Body of pancreas (tissue), 4 donors: ENCODE measurements around the gene IGFBP6. TPM values are rescaled to one million over a fixed set of nuclear protein-coding genes. Genes with fewer than 3 reads are reported as not detected.

Source experiments
- ATAC-seq: fragments of 150-250 bp; one replicate; pipeline ENCODE4 v1.9.1; 2016
- DNase-seq, 4 donors: peaks; one replicate each; pipeline ENCODE4 v3.0.0-alpha.2; 2019
- H3K27ac ChIP-seq, 4 donors: fragments of 200-600 bp; sonication (generic); 1 replicate in 3 of 4; 2 replicates in 1 of 4; pipeline versions ENCODE4 v1.5.1 to v1.6.1; 2016 to 2019; ENCODE audit warnings: mild to moderate bottlenecking in 1 of 4, mixed read lengths in 1 of 4, moderate library complexity in 1 of 4
- H3K27me3 ChIP-seq, 2 donors: fragments of 200-600 bp; sonication (generic); one replicate each; pipeline ENCODE4 v1.6.0; 2016; ENCODE audit warnings: mild to moderate bottlenecking in 1 of 2
- H3K36me3 ChIP-seq, 2 donors: fragments of 200-600 bp; sonication (generic); replicated peaks in 1 of 2; 2 replicates each; pipeline ENCODE4 v1.5.1; 2016; ENCODE audit warnings: low read depth in 2 of 2; ENCODE audit not compliant: insufficient read depth in 1 of 2
- H3K4me1 ChIP-seq: fragments of 200-600 bp; sonication (generic); one replicate; pipeline ENCODE4 v1.6.0; 2016
- H3K4me3 ChIP-seq, 2 donors: fragments of 200-600 bp; sonication (generic); 1 replicate in 1 of 2; 2 replicates in 1 of 2; pipeline ENCODE4 v1.5.1; 2016 to 2019
- H3K9me3 ChIP-seq, 3 donors: fragments of 200-600 bp; sonication (generic); 1 replicate in 2 of 3; 2 replicates in 1 of 3; pipeline ENCODE4 v1.5.1; 2016
- CTCF ChIP-seq, 7 experiments: fragments of 450-650 bp in 4 of 7; fragments of 200-600 bp in 3 of 7; sonication (generic) in 3 of 7; IDR thresholded peaks; one replicate each; pipeline ENCODE4 v1.5.1; 2016 to 2019; ENCODE audit warnings: antibody characterized with exemption in 7 of 7
- POLR2A ChIP-seq, 3 donors: fragments of 450-650 bp; IDR thresholded peaks; one replicate each; pipeline ENCODE4 v1.6.1; 2016; ENCODE audit warnings: antibody characterized with exemption in 3 of 3, mild to moderate bottlenecking in 2 of 3
- WGBS, 2 donors: methylation state at CpG; one replicate each; pipeline ENCODE4 v1.1.5; 2017; 5-methylcytosine and 5-hydroxymethylcytosine counted together
- intact Hi-C: fragments of 100-400 bp; cut with DNase I; formaldehyde crosslinking; loops from one replicate; pipeline ENCODE4 v1.15.1; 2023
- total RNA-seq, 2 donors: library from RNA; depleted of rRNA; stranded (reverse); fragments of >200 nt; gene quantifications; one replicate each; pipeline ENCODE4 v1.1.0, GENCODE V29; 2016

IGFBP6 gene
- total RNA-seq, 2 donors from 2014 or later: 154 to 204 TPM

GRCh38 chr12:53068811-53069585, 28.5 kb upstream of the IGFBP6 start:
- TF ChIP-seq POLR2A (IDR thresholded peaks at IDR 0.05) (no peak), CTCF (IDR thresholded peaks at IDR 0.05) (no peak)
- Histone ChIP-seq H3K4me1 (peaks cover 4% of the 10 kb centered on the region), H3K27me3 (no peaks in the 10 kb centered on the region), H3K36me3 (peaks cover 0 to 21% of the 10 kb centered on the region in 2 donors), H3K27ac (peak overlapping the region in 1 of 4 donors; percentile 13), H3K9me3 (no peaks in the 10 kb centered on the region), H3K4me3 (no peak overlapping the region)
- ATAC-seq: no peak
- 78% methylated on average over 15 of the region's 15 CpGs for WGBS, 2 donors
- intact Hi-C loops: loop anchor here (5.0 to 10.0 kb wide), 2 partner anchors 33 to 126 kb away; partner anchors contain the start of gene SOAT2
- peak in 1 of 4 donors; percentile 1 for DNase-seq

- peak overlapping the region in 1 of 4 donors; percentile 13 for H3K27ac ChIP-seq
- H3K9me3 ChIP-seq: no peaks in the 10 kb centered on the region
- intact Hi-C loops: loop anchor here (5.0 to 10.0 kb wide), 2 partner anchors 32 to 125 kb away; partner anchors contain the start of gene SOAT2
- ATAC-seq (no peak), DNase-seq (peak in 1 of 4 donors; percentile 31)
- no peak overlapping the region for H3K4me3 ChIP-seq
- peaks cover 0 to 23% of the 10 kb centered on the region in 2 donors for H3K36me3 ChIP-seq
- WGBS, 2 donors: 77 to 81% methylated on average over 9 to 12 of the region's 12 CpGs
- no peaks in the 10 kb centered on the region for H3K27me3 ChIP-seq
- TF ChIP-seq POLR2A (IDR thresholded peaks at IDR 0.05) (no peak), CTCF (IDR thresholded peaks at IDR 0.05) (no peak)
- peaks cover 11% of the 10 kb centered on the region for H3K4me1 ChIP-seq
These were observed 27.7 kb upstream of the IGFBP6 start for GRCh38 chr12:53069621-53070410.

- DNase-seq (no peak), ATAC-seq (no peak)
- H3K27ac ChIP-seq: peak overlapping the region in 1 of 4 donors; percentile 20
- no peak overlapping the region for H3K4me3 ChIP-seq
- H3K27me3 ChIP-seq: no peaks in the 10 kb centered on the region
- H3K4me1 ChIP-seq: peaks cover 15% of the 10 kb centered on the region
- 87% methylated on average over 5 to 7 of the region's 7 CpGs for WGBS, 2 donors
- peaks cover 0 to 21% of the 10 kb centered on the region in 2 donors for H3K36me3 ChIP-seq
- TF ChIP-seq CTCF (IDR thresholded peaks at IDR 0.05) (no peak), POLR2A (IDR thresholded peaks at IDR 0.05) (no peak)
- intact Hi-C loops: no loop called here
- no peaks in the 10 kb centered on the region for H3K9me3 ChIP-seq
These were observed 26.5 kb upstream of the IGFBP6 start for GRCh38 chr12:53070877-53071492.

- ATAC-seq (no peak), DNase-seq (peak in 3 of 4 donors; percentile 39 to 57 (median 48))
- H3K27ac ChIP-seq: peak overlapping the region in 2 of 4 donors; percentile 20 to 47
- intact Hi-C loops: no loop called here
- H3K9me3 ChIP-seq: no peaks in the 10 kb centered on the region
- peaks cover 0 to 21% of the 10 kb centered on the region in 2 donors for H3K36me3 ChIP-seq
- WGBS, 2 donors: 72 to 79% methylated on average over 11 of the region's 11 CpGs
- peaks cover 24% of the 10 kb centered on the region for H3K4me1 ChIP-seq
- TF ChIP-seq POLR2A (IDR thresholded peaks at IDR 0.05): no peak
- TF ChIP-seq CTCF (IDR thresholded peaks at IDR 0.05): no peak
- no peak overlapping the region for H3K4me3 ChIP-seq
- no peaks in the 10 kb centered on the region for H3K27me3 ChIP-seq
These were observed 25.6 kb upstream of the IGFBP6 start for GRCh38 chr12:53071591-53072551.
